HL-60 (cell line): ENCODE results near the gene STAMBP.

ENCODE experiments used
- DNase-seq, 2 experiments: peaks; one replicate each; pipeline ENCODE4 v3.0.0-alpha.2; 2010 to 2020; ENCODE audit warnings: low read depth in 1 of 2, low spot score in 1 of 2
- H3K27ac ChIP-seq: fragments of 250-450 bp; sonication (Bioruptor Pico); replicated peaks from 2 replicates; pipeline ENCODE4 v1.5.1; 2020; ENCODE audit warnings: mild to moderate bottlenecking, moderate library complexity
- H3K27me3 ChIP-seq: fragments of 250-450 bp; sonication (Bioruptor Pico); 2 replicates; pipeline ENCODE4 v1.5.1; 2021; ENCODE audit warnings: mild to moderate bottlenecking, moderate library complexity; ENCODE audit not compliant: insufficient read depth, poor library complexity, severe bottlenecking
- H3K4me3 ChIP-seq: replicated peaks from 2 replicates; pipeline ENCODE4 v1.5.1; 2011; ENCODE audit warnings: mild to moderate bottlenecking, control low read depth, low read length; ENCODE audit not compliant: insufficient read depth
- CTCF ChIP-seq: IDR thresholded peaks from one replicate; pipeline ENCODE4 v1.5.1; 2011; ENCODE audit warnings: low read length, control low read depth, inconsistent platforms; ENCODE audit not compliant: insufficient read depth
- GABPA ChIP-seq: IDR thresholded peaks from 2 replicates; pipeline ENCODE4 v1.6.1; 2012; ENCODE audit warnings: low read depth
- POLR2AphosphoS5 ChIP-seq: IDR thresholded peaks from 2 replicates; pipeline ENCODE4 v1.6.1; 2012; ENCODE audit warnings: low read depth
- REST ChIP-seq: IDR thresholded peaks from 2 replicates; pipeline ENCODE4 v1.6.1; 2012; ENCODE audit warnings: low read depth; ENCODE audit not compliant: insufficient replicate concordance
- SPI1 ChIP-seq: IDR thresholded peaks from 2 replicates; pipeline ENCODE4 v1.6.1; 2012; ENCODE audit warnings: low read depth, mild to moderate bottlenecking, borderline replicate concordance

STAMBP gene

GRCh38 chr2:73919596-73920228 is 91.0 kb downstream of the STAMBP start:
- no peak overlapping the region for H3K4me3 ChIP-seq
- DNase-seq = no peak
- no peaks in the 10 kb centered on the region for H3K27me3 ChIP-seq
- no peak overlapping the region for H3K27ac ChIP-seq
- TF ChIP-seq POLR2AphosphoS5 (no peak), REST (no peak), CTCF (no peak), SPI1 (no peak), GABPA (no peak)

- peak in 1 of 2 experiments; percentile 49 for DNase-seq
- H3K27ac ChIP-seq = no peak overlapping the region
- TF ChIP-seq SPI1 (no peak), CTCF (peak; percentile 25)
- H3K27me3 ChIP-seq = no peaks in the 10 kb centered on the region
- H3K4me3 ChIP-seq = no peak overlapping the region
These were observed 92.1 kb downstream of the STAMBP start for GRCh38 chr2:73920577-73921545.

- no peak for DNase-seq
- Histone ChIP-seq H3K27ac (no peak overlapping the region), H3K27me3 (no peaks in the 10 kb centered on the region), H3K4me3 (no peak overlapping the region)
- TF ChIP-seq SPI1 (no peak), GABPA (no peak), CTCF (no peak), POLR2AphosphoS5 (no peak), REST (no peak)
These were observed 92.8 kb downstream of the STAMBP start for GRCh38 chr2:73921581-73921980.
